GM12872 (cell line): ENCODE data around the gene DIP2C.

Experiments
- CTCF ChIP-seq: IDR thresholded peaks from 3 replicates; pipeline ENCODE4 v1.5.1; 2011; ENCODE audit warnings: low read depth, mild to moderate bottlenecking, low read length, moderate library complexity; ENCODE audit not compliant: insufficient read depth

Gene DIP2C

GRCh38 chr10:290026-290725 is 399.3 kb downstream of the DIP2C start:
- TF ChIP-seq CTCF = no peak

- TF ChIP-seq CTCF = no peak
Measured at GRCh38 chr10:289581-289980, 399.9 kb downstream of the DIP2C start.

- no peak for TF ChIP-seq CTCF
Measured at GRCh38 chr10:288316-289200, 400.9 kb downstream of the DIP2C start.

GRCh38 chr10:287814-288213 is 401.7 kb downstream of the DIP2C start:
- no peak for TF ChIP-seq CTCF

- TF ChIP-seq CTCF = no peak
Measured at GRCh38 chr10:287026-287709, 402.3 kb downstream of the DIP2C start.

- no peak for TF ChIP-seq CTCF
Measured at GRCh38 chr10:285216-285615, 404.3 kb downstream of the DIP2C start.

GRCh38 chr10:283916-284356 is 405.5 kb downstream of the DIP2C start:
- TF ChIP-seq CTCF = peak; percentile 45; the same call in 2 of the 3 replicates
